CD4-positive, CD25-positive, alpha-beta regulatory T cell (primary cell): ENCODE measurements around the gene OXA1L. TPM values are rescaled to one million over a fixed set of nuclear protein-coding genes. Genes with fewer than 3 reads are reported as not detected.
"Not testable (repeated sequence)": the region's sequence is repeated elsewhere in the genome, so short reads cannot be mapped to it uniquely, and the experiment has no call there.

Experiments
- ATAC-seq, 2 donors: fragments of 150-1000 bp; cut with Tn5 transposase; one replicate each; pipeline ENCODE4 v1.10.0; 2021; ENCODE audit warnings: low read depth in 2 of 2, moderate number of reproducible peaks in 2 of 2, moderate library complexity in 1 of 2
- DNase-seq, 3 donors: peaks; one replicate each; pipeline versions ENCODE4 v3.0.0 to v3.0.0-alpha.2; 2012 to 2022; ENCODE audit warnings: mixed read lengths in 1 of 3
- H3K27ac ChIP-seq: one replicate; pipeline ENCODE4 v1.7.0; 2013; ENCODE audit warnings: mild to moderate bottlenecking, low read length; ENCODE audit not compliant: insufficient read depth, poor library complexity, severe bottlenecking
- H3K27me3 ChIP-seq: one replicate; pipeline ENCODE4 v1.7.0; 2013; ENCODE audit warnings: low read length; ENCODE audit not compliant: control insufficient read depth, insufficient read depth
- H3K36me3 ChIP-seq: one replicate; pipeline ENCODE4 v1.7.0; 2013; ENCODE audit warnings: mild to moderate bottlenecking, low read length, moderate library complexity; ENCODE audit not compliant: control insufficient read depth, insufficient read depth
- H3K4me1 ChIP-seq: 2 replicates; pipeline ENCODE4 v1.7.0; 2013; ENCODE audit warnings: mild to moderate bottlenecking, low read length; ENCODE audit not compliant: insufficient read depth, control insufficient read depth, poor library complexity, severe bottlenecking
- H3K4me3 ChIP-seq: one replicate; pipeline ENCODE4 v1.7.0; 2013; ENCODE audit warnings: low read depth, mild to moderate bottlenecking, low read length, moderate library complexity
- H3K9me3 ChIP-seq, 2 experiments: 1 replicate in 1 of 2; 2 replicates in 1 of 2; pipeline ENCODE4 v1.7.0; 2013; ENCODE audit warnings: low read length in 2 of 2, mild to moderate bottlenecking in 1 of 2, moderate library complexity in 1 of 2; ENCODE audit not compliant: control insufficient read depth in 2 of 2
- H3K27ac Mint-ChIP-seq, 3 donors: one replicate each; pipeline ENCODE4 v1.8.0; 2020 to 2022; ENCODE audit warnings: mild to moderate bottlenecking in 3 of 3, mixed read lengths in 3 of 3, moderate library complexity in 2 of 3
- H3K27me3 Mint-ChIP-seq: one replicate; pipeline ENCODE4 v1.8.0; 2022; ENCODE audit warnings: mild to moderate bottlenecking, mixed read lengths
- H3K36me3 Mint-ChIP-seq: one replicate; pipeline ENCODE4 v1.8.0; 2020; ENCODE audit warnings: mixed read lengths
- H3K4me1 Mint-ChIP-seq, 4 donors: one replicate each; pipeline ENCODE4 v1.8.0; 2020 to 2022; ENCODE audit warnings: mixed read lengths in 4 of 4, mild to moderate bottlenecking in 1 of 4
- H3K4me3 Mint-ChIP-seq, 4 donors: one replicate each; pipeline ENCODE4 v1.8.0; 2020 to 2022; ENCODE audit warnings: mild to moderate bottlenecking in 4 of 4, mixed read lengths in 4 of 4, moderate library complexity in 3 of 4
- H3K9me3 Mint-ChIP-seq, 7 donors: one replicate each; pipeline ENCODE4 v1.8.0; 2020 to 2022; ENCODE audit warnings: mixed read lengths in 7 of 7, mild to moderate bottlenecking in 3 of 7, moderate library complexity in 2 of 7
- polyA plus RNA-seq, 4 donors: library from polyadenylated mRNA; unstranded; fragments of 300-500 nt; fragmentation: Illumina TruSeq; gene quantifications; one replicate each; pipeline ENCODE4 v1.2.3, GENCODE V29; 2021
- total RNA-seq: library from RNA; stranded (reverse); gene quantifications from one replicate; pipeline ENCODE4 v1.2.3, GENCODE V29; 2022

OXA1L gene
- total RNA-seq (155 TPM), polyA plus RNA-seq (10 to 100 TPM; 62.6 to 85.2 (median 75.6) TPM)

- Histone ChIP-seq H3K4me1 (peaks cover 23% of the 10 kb centered on the region), H3K4me3 (peak within 1 kb of the TSS; percentile 94), H3K9me3 (no peaks in the 10 kb centered on the region), H3K27ac (peak within 1 kb of the TSS; percentile 83), H3K36me3 (peaks cover 30% of the 10 kb centered on the region), H3K27me3 (no peaks in the 10 kb centered on the region)
- Mint-ChIP-seq H3K4me3 (peak within 1 kb of the TSS; percentile 92 to 96 (median 94)), H3K27ac (peak within 1 kb of the TSS; percentile 96 to 99 (median 97)), H3K4me1 (peaks cover 16 to 38% (median 29%) of the 10 kb centered on the region in 4 donors), H3K27me3 (no peaks in the 10 kb centered on the region), H3K36me3 (peaks cover 37% of the 10 kb centered on the region), H3K9me3 (peaks cover 0 to 7% (median 1%) of the 10 kb centered on the region in 7 donors)
- ATAC-seq (peak; percentile 91 to 92), DNase-seq (peak; percentile 95 to 98 (median 98))
These were observed at the start of gene OXA1L for GRCh38 chr14:22766457-22767322. OXA1L (plus strand) TSS chr14:22766688; CDS start chr14:22766702, 14 bp downstream.

DNA sequence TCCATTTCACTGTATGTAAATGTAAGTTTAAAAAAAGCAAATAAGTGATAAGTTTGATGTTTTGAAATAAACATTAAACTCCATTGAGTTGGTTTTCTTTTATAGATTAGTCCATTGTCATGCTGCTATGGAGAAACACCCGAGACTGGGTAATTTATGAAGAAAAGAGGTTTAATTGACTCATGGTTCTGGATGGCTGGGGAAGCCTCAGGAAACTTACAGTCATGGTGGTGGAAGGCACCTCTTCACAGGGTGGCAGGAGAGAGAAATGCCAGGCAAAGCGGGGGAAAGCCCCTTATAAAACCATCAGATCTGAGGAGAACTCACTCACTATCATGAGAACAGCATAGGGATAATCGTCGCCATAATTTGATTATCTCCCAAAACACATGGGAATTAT is 48.4 kb upstream of the OXA1L start:
- no peak overlapping the region for H3K27ac ChIP-seq
- no peaks in the 10 kb centered on the region for H3K36me3 ChIP-seq
- H3K27ac Mint-ChIP-seq, result no peak overlapping the region

DNA sequence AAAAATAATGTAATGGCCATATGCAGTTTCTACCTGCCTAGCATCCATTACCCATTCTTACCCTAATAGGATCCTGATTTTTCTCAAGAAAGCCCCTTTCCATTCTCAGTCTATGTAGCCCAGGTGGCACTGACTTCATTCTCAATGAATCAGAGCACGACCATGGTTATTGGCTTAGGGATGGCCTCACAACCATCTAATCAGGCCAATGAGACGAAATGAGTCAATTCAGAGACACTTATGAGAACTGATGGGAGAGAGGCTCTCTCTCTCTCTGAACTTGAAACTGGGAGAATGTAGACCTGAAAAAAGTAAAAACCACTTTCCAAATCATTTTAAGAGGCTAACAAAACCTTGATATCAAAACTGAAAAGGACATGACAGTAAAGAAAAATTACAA is 45.3 kb upstream of the OXA1L start:
- Mint-ChIP-seq H3K36me3 (no peaks in the 10 kb centered on the region), H3K27me3 (peaks cover 36% of the 10 kb centered on the region), H3K4me3 (no peak overlapping the region), H3K27ac (no peak overlapping the region), H3K9me3 (no peaks in the 10 kb centered on the region), H3K4me1 (no peaks in the 10 kb centered on the region)
- no peak for ATAC-seq
- Histone ChIP-seq H3K4me3 (no peak overlapping the region), H3K4me1 (no peaks in the 10 kb centered on the region), H3K36me3 (no peaks in the 10 kb centered on the region), H3K9me3 (no peaks in the 10 kb centered on the region), H3K27me3 (peaks cover 12% of the 10 kb centered on the region), H3K27ac (no peak overlapping the region)
- no peak for DNase-seq

More for the DNA sequence above, 48.4 kb upstream of the OXA1L start:
- Histone ChIP-seq H3K9me3 (no peaks in the 10 kb centered on the region), H3K4me1 (no peaks in the 10 kb centered on the region), H3K27me3 (peaks cover 19% of the 10 kb centered on the region), H3K4me3 (no peak overlapping the region)
- ATAC-seq (no peak), DNase-seq (no peak)
- Mint-ChIP-seq H3K4me1 (peaks cover 0 to 7% (median 6%) of the 10 kb centered on the region in 4 donors), H3K9me3 (no peaks in the 10 kb centered on the region), H3K4me3 (no peak overlapping the region), H3K27me3 (peaks cover 52% of the 10 kb centered on the region), H3K36me3 (no peaks in the 10 kb centered on the region)

DNA sequence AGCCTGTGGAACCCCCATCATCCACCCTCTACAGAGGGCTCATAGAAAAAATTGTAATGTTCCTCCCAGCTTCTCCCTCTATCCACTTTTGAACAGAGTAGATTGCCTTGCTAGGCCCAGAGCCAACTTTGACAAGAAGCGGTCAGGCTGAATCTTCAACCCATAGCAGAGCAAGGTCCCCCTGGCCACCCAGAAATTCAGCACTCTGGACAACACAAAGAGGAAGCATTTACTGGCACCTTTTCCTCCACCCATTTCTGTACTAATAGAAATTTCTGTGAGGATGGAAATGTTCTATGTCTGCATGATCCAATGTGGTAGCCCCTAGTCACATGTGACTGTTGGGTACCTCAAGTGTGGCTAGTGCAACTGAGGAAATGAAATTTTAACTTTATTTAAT is 42.7 kb upstream of the OXA1L start:
- Histone ChIP-seq H3K27me3 (peaks cover 5% of the 10 kb centered on the region), H3K4me3 (no peak overlapping the region)
- no peaks in the 10 kb centered on the region for H3K4me1 Mint-ChIP-seq

GRCh38 chr14:22724847-22725246 is 41.6 kb upstream of the OXA1L start:
- not testable (repeated sequence) for H3K4me3 ChIP-seq, H3K36me3 ChIP-seq, H3K4me3 Mint-ChIP-seq, ATAC-seq, DNase-seq, H3K9me3 Mint-ChIP-seq, H3K36me3 Mint-ChIP-seq, H3K27ac Mint-ChIP-seq, H3K9me3 ChIP-seq, H3K4me1 Mint-ChIP-seq, H3K27me3 ChIP-seq, H3K4me1 ChIP-seq, H3K27ac ChIP-seq
- peaks cover 15% of the 10 kb centered on the region for H3K27me3 Mint-ChIP-seq

More for the DNA sequence above, 42.7 kb upstream of the OXA1L start:
- no peak overlapping the region for H3K4me3 Mint-ChIP-seq
- H3K27ac ChIP-seq, result no peak overlapping the region
- peaks cover 19% of the 10 kb centered on the region for H3K27me3 Mint-ChIP-seq
- DNase-seq, result no peak
- no peaks in the 10 kb centered on the region for H3K4me1 ChIP-seq
- no peak overlapping the region for H3K27ac Mint-ChIP-seq
- H3K36me3 Mint-ChIP-seq, result no peaks in the 10 kb centered on the region
- no peaks in the 10 kb centered on the region for H3K36me3 ChIP-seq
- no peak for ATAC-seq
- H3K9me3 Mint-ChIP-seq, result no peaks in the 10 kb centered on the region
- no peaks in the 10 kb centered on the region for H3K9me3 ChIP-seq

DNA sequence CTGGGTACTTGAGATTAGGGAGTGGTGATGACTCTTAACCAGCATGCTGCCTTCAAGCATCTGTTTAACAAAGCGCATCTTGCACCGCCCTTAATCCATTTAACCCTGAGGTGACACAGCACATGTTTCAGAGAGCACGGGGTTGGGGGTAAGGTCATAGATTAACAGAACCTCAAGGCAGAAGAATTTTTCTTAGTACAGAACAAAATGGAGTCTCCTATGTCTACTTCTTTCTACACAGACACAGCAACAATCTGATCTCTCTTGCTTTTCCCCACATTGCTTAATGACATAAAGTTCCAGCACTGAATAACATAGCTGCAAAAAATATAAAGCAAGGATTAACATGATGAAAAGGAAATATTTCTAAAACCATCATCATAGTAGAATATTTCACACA is 41.1 kb upstream of the OXA1L start:
- H3K27me3 ChIP-seq, H3K27ac Mint-ChIP-seq, H3K4me1 ChIP-seq, ATAC-seq, H3K27ac ChIP-seq, H3K4me3 Mint-ChIP-seq, H3K27me3 Mint-ChIP-seq, H3K36me3 Mint-ChIP-seq, H3K36me3 ChIP-seq, H3K4me3 ChIP-seq, DNase-seq, H3K4me1 Mint-ChIP-seq, H3K9me3 Mint-ChIP-seq, H3K9me3 ChIP-seq: not testable (repeated sequence)

GRCh38 chr14:22726012-22726411 is 40.5 kb upstream of the OXA1L start:
- H3K9me3 Mint-ChIP-seq, result no peaks in the 10 kb centered on the region
- H3K27ac Mint-ChIP-seq, result no peak overlapping the region
- no peak overlapping the region for H3K27ac ChIP-seq
- H3K4me1 ChIP-seq, result no peaks in the 10 kb centered on the region
- H3K4me3 ChIP-seq, result no peak overlapping the region
- no peak for DNase-seq
- no peaks in the 10 kb centered on the region for H3K9me3 ChIP-seq
- H3K4me3 Mint-ChIP-seq, result no peak overlapping the region
- ATAC-seq, result no peak
- H3K4me1 Mint-ChIP-seq, result no peaks in the 10 kb centered on the region
- H3K27me3 ChIP-seq, result peaks cover 3% of the 10 kb centered on the region
- H3K27me3 Mint-ChIP-seq, result peaks cover 5% of the 10 kb centered on the region
- H3K36me3 ChIP-seq, result no peaks in the 10 kb centered on the region
- H3K36me3 Mint-ChIP-seq, result no peaks in the 10 kb centered on the region

DNA sequence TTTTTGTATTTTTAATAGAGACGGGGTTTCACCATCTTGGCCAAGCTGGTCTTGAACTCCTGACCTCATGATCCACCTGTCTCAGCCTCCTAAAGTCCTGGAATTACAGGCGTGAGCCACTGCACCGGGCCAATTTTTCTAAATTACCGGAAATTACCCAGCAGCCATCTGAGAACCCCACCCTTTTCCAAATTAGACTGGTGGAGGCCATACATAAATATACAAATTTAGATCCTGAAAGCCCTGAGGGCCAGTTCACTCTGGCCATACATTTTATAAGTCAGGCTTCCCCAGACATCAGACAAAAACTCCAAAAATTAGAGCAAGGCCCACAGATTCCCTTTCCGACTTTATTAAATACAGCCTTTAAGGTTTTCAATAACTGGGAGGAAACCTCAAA is 34.4 kb upstream of the OXA1L start:
- H3K27ac Mint-ChIP-seq, H3K4me3 Mint-ChIP-seq, H3K9me3 ChIP-seq, H3K36me3 ChIP-seq, H3K4me3 ChIP-seq, DNase-seq, ATAC-seq, H3K27me3 ChIP-seq, H3K27ac ChIP-seq, H3K4me1 Mint-ChIP-seq, H3K4me1 ChIP-seq, H3K9me3 Mint-ChIP-seq, H3K36me3 Mint-ChIP-seq: not testable (repeated sequence)
- peaks cover 14% of the 10 kb centered on the region for H3K27me3 Mint-ChIP-seq
